NOMO-1 treated with dmso at 0.1 percent for 144 hours (cell line): Measurements from ENCODE around the gene PCDHB16.
"Not testable (repeated sequence)": the region's sequence is repeated elsewhere in the genome, so short reads cannot be mapped to it uniquely, and the experiment has no call there.

Source experiments
- DNase-seq: peaks from one replicate; lab custom pipeline; 2025; ENCODE audit not compliant: unreplicated experiment; lab: John Stamatoyannopoulos, UW

The PCDHB16 gene

DNA sequence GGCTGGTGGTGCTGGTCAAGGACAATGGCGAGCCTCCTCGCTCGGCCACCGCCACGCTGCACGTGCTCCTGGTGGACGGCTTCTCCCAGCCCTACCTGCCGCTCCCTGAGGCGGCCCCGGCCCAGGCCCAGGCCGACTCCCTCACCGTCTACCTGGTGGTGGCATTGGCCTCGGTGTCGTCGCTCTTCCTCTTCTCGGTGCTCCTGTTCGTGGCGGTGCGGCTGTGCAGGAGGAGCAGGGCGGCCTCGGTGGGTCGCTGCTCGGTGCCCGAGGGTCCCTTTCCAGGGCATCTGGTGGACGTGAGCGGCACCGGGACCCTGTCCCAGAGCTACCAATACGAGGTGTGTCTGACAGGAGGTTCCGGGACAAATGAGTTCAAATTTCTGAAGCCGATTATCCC, 43.2 kb downstream of the PCDHB16 start:
- not testable (repeated sequence) for DNase-seq

DNA sequence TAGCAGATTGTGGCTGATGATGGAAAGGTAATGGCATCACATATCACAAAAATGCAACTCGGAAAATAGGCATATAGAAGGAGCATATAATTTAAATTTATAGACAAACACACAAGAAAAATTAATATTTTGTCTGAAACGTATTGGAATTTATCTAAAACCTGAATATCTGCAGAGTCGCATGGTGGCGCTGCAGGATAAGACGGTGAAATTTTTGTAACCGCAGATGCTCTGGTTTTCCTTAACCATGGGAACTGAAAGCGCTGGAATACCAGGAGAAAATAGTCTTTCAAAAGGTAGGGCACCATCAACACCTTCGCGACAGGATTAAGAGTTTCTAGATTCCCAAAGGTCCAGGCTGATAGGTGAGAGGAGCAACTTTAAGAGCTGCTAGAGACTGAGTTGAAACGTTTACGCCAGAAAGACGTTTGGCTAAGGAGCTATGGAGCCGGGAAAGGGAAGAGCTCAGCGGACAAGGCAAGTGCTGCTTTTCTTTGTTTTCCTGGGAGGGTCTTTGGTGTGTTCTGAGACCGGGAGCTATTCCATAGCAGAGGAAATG, 52.0 kb downstream of the PCDHB16 start:
- no peak for DNase-seq
